Activated CD4-positive, alpha-beta T cell treated with anti-CD3 and anti-CD28 coated beads, Interleukin-2, amount 50 U/mL, for 16 hours (primary cell): ENCODE results near the gene FBXL13.
A peak's percentile ranks its signal among the peaks of the same experiment; 100 is the strongest.
"Not testable (repeated sequence)": the region's sequence is repeated elsewhere in the genome, so short reads cannot be mapped to it uniquely, and the experiment has no call there.

Experiments
- DNase-seq: peaks from one replicate; pipeline ENCODE4 v3.0.0-alpha.2; 2020

Gene FBXL13

DNA sequence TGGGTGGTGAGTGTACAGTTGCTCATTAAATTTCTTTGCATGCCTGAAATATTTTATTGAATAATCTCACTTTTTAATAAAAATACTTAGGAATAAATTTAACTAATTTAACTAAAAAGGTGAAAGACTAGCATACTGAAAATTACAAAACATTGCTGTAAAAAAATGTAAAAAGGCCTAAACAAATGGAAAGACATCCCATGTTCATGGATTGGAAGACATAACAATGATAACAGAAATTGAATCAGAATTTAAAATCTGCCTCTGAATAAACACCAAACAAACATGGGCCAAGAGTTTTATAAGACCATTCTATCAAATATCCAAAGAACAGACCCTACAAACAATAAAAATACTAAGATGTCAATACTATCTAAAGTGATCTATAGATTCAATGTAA is 94.9 kb downstream of the FBXL13 start:
- DNase-seq = no peak

DNA sequence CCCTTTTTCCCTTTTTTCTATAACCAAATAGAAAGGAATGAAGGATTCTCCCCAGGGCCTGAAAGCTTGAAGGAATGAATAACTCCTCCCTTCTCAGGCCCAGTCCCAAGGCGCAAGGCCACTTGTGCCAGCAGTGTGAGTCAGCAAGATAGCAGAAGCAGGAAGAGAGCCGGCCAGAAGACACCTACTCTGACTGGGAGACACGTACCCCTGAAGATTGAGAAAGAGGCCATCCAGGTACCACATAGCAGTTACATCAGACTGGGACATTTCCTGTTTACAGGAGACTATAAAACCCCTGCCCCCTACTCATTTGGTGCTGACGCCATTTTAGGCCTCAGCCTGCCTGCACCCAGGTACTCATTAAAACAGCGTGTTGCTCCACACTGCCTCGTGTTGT is 96.3 kb downstream of the FBXL13 start:
- DNase-seq = no peak

DNA sequence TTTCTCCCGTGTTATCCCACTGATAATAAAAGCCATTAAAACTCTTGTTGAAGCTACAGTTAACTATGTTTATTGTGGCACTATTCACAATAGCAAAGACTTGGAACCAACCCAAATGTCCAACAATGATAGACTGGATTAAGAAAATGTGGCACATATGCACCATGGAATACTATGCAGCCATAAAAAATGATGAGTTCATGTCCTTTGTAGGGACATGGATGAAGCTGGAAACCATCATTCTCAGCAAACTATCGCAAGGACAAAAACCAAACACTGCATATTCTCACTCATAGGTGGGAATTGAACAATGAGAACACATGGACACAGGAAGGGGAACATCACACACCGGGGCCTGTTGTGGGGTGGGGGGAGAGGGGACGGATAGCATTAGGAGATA is 97.0 kb downstream of the FBXL13 start:
- not testable (repeated sequence) for DNase-seq

DNA sequence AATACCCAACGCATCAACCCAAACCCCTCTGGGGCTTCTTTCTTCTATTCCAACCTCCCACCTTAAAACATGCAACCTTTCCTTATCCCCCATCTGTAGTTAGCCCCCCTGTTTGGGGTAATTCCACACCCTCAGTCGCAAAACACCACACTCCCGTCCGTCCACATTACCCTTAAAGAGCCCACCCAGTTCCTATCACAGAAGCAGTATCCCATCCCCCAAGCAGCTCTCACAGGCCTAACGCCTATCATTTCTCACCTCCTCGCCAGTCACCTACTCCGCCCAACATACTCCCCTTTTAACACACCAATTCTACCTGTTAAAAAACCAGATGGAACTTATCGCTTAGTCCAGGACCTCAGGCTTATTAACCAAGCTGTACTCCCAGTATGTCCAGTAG is 98.1 kb downstream of the FBXL13 start:
- DNase-seq = no peak

DNA sequence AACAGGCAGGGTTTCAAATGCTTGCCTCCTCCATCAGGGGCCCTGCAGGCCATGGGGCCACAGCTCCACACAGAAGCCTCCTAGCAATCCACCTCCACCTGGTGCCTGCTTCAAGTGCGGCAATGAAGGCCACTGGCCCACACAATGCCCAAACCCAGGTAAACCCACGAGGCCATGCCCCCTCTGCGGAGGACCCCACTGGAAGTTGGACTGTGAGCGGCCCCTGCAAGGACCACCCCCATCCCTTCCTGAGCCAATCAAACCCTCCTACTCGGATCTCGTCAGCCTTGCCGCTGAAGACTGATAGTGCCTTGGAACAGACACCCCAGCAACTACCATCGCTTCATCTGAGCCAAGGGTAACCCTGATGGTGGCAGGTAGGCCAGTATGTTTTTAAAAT is 98.7 kb downstream of the FBXL13 start:
- no peak for DNase-seq

DNA sequence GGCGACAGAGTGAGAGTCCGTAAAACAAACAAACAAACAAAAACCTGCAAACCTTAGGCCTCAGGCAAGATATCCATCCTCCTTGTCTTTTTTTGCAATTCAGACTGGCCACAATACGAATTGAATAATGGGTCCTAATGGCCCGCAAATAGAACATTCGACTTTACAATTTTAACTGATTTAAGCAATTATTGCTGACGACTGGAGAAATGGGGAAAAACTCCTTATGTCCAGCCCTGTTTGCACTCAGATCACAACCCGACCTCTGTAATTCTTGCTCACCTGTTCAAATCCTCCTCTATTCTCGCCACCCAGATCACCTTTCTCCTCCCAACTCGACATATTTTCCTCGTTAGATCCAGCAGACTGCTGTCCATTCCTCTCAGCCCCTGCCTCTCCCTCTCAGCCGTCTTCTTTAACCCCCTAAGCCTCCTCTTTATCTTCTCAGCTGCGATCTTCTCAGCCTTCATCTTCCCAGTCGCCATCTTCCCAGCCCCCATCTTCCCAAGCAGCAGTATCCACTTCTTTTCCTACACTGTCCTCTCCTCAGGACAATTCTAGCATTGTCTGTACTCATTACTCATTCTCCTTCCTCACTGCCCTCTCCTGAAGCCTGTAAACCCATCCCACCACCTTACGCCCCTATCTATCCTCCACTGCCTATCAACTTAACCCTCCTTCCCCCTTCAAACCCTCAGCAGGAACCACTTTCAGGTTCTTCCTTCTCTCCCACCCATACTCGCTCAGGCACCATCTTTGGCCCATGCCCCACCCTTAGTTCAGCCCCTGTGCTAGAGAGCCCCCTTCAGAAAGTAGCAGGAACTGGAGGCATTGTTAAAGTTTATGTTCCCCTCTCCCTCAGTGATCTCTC is 100.0 kb downstream of the FBXL13 start:
- no peak for DNase-seq

DNA sequence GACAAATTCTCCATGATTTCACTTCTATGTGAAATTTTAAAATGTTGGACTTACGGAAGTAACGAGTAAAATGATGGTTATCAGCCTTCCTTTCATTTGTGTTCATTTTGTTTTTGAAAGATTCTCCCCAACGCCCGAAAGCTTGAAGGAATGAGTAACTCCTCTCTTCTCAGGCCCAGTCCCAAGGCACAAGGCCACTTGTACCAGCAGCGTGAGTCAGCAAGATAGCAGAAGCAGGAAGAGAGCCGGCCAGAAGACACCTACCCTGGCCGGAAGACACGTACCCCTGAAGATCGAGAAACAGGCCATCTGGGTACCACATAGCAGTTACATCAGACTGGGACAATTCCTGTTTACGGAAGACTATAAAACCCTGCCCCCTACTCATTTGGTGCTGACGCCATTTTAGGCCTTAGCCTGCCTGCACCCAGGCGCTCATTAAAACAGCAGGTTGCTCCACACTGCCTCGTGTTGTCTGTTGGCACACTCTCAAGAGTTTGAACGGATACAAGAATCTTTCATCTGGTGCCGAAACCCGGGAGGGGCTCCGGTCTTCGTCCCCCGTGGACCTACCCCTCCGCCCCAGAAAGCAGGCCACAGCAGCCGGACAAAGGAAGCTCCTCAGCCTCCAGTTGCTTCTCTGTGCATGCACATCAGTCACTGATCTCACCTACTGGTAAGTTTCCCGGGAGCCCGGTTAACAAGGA is 101.3 kb downstream of the FBXL13 start:
- no peak for DNase-seq

DNA sequence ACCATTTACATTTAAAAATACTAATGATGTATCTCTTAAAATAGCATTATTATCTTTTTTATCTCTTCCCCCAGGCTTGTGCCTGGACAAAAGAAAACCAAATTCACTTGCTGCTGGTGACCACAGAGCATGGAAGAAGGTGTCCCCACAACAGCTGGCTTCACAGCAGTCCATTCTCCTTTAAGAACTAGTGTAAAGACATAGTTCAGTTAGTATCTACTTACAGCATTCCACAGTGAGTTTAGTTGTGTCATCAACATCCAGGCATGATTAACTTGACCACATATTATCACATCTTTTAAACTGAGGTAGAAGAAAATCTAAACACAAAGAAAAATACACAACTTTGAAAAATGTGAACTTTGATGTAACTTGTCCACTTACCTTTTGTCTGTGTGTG is 106.8 kb downstream of the FBXL13 start:
- no peak for DNase-seq

DNA sequence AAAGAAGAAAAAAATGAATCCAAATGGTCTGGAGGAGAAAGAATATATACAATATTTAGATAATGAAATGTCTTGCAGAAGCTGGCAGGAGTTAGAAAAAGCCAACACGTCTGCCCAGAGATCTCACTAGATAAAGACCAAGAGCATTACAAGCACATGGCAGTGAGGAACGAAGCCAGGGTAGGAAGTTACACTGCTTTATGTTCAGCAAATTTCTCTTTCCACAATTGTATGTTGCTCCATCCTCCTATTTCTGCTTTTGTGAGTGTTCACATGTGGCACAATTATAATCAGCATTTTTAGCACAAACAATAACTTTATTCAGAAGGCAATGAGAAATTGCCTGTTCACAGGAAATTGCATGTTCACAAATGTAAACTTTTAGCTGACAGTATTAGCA is 108.1 kb downstream of the FBXL13 start:
- DNase-seq = no peak

DNA sequence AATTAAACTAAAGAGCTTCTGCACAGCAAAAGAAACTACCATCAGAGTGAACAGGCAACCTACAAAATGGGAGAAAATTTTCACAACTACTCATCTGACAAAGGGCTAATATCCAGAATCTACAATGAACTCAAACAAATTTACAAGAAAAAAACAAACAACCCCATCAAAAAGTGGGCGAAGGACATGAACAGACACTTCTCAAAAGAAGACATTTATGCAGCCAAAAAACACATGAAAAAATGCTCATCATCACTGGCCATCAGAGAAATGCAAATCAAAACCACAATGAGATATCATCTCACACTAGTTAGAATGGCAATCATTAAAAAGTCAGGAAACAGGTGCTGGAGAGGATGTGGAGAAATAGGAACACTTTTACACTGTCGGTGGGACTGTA is 112.6 kb downstream of the FBXL13 start:
- DNase-seq = not testable (repeated sequence)

DNA sequence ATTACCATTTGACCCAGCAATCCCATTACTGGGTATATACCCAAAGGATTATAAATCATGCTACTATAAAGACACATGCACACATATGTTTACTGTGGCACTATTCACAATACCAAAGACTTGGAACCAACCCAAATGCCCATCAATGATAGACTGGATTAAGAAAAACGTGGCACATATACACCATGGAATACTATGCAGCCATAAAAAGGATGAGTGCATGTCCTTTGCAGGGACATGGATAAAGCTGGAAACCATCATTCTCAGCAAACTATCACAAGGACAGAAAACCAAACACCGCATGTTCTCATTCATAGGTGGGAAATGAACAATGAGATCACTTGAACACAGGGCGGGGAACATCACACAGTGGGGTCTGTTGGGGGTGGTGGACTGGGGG is 116.6 kb downstream of the FBXL13 start:
- not testable (repeated sequence) for DNase-seq

DNA sequence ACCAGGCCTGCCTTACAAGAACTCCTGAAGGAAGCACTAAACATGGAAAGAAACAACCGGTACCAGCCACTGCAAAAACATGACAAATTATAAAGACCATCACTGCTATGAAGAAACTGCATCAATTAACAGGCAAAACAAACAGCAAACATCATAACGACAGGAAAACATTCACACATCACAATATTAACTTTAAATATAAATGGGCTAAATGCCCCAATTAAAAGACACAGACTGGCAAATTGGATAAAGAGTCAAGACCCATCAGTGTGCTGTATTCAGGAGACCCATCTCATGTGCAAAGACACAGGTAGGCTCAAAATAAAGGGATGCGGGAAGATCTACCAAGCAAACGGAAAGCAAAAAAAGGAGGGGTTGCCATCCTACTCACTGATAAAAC is 120.2 kb downstream of the FBXL13 start:
- DNase-seq = not testable (repeated sequence)

DNA sequence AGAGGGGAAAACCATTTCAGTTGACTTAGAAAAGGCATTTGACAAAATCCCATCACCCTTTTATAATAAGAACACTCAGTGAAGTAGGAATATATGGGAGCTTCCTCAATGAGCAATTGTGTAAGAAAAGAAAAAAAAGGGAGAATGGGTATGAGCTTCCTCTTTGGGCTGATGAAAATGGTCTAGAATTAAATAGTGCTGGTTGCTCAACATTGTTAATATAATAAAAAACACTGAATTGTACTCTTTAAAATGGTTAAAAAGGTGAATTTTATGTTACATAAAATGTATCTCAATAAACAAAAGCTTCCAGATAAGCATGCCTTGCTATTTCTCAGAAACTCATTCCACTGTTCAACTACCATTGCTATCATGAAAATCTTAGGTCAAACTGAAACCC is 121.2 kb downstream of the FBXL13 start:
- no peak for DNase-seq

DNA sequence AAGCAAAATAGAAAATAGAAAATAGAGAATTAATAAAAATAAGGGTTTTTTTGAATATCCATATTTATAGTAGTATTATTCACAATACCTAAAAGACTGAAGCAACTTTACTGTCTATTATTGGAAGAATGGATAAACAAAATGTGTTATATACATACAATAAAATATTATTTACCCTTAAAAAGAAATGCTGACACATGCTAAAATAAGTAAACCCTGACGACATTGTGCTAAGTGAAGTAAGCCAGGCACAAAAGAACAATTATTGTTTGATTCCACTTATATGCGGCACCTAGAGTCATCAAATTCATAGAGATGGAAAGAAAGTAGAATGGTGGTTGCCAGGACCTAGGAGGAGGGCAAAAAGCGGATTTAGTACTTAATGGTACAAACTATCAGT is 122.8 kb downstream of the FBXL13 start:
- DNase-seq = no peak

DNA sequence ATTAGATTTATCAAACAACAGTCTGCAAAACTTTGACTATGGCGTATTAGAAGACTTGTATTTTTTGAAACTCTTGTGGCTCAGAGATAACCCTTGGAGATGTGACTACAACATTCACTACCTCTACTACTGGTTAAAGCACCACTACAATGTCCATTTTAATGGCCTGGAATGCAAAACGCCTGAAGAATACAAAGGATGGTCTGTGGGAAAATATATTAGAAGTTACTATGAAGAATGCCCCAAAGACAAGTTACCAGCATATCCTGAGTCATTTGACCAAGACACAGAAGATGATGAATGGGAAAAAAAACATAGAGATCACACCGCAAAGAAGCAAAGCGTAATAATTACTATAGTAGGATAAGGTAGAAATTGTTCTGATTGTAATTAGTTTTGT is 130.4 kb downstream of the FBXL13 start:
- no peak for DNase-seq

DNA sequence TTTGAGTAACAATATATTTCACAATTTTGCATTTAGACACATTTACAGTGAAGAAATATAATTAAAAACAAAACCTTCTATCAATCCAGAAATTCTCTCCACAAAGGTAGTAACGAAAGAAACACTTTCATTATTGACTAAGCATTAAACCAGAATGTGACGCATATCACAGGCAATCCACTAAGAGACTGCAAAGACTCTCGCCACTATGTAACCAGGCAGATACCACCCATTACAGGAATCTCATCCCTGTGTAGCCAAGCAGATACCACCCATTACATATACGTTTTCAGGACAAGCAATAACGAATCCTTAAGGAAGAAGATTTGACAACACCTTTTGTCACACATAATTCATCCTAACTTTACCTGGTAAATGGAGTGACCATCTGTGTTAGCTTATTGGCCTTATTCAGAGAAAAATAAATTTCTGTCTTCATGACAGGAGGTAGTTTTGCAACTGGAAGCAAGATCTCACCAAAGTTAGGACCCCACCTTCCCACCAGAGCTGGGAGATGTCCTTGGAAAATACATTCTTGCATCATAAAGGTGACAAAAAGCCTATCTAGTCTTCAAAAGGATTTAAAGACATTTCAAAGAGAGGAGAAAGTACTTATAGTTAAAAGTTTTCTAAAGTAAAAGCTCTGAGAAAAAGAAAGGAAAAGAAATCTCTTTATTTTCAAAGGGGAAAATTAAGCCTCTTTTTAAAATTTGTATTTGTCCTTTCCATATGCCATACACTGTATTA is 131.0 kb downstream of the FBXL13 start:
- DNase-seq = peak; percentile 60

DNA sequence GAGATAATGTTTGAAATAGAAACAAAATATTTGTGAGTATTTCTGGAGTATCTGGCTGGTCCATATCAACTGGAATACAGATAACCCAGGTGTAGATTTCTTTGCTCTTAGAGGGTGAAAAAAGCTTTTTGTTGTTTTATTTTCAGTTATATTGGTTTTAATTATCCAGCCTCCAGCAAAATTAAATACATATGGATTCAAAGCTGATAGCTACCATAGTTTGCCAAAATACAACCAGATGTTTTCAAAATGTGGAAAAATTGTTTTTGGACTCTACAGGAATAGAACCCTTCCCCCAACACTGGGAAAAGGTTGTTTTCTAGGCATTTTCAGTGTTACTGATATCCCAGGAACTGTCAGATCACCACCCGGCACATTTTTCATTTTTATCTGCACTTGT is 131.7 kb downstream of the FBXL13 start:
- DNase-seq = no peak

DNA sequence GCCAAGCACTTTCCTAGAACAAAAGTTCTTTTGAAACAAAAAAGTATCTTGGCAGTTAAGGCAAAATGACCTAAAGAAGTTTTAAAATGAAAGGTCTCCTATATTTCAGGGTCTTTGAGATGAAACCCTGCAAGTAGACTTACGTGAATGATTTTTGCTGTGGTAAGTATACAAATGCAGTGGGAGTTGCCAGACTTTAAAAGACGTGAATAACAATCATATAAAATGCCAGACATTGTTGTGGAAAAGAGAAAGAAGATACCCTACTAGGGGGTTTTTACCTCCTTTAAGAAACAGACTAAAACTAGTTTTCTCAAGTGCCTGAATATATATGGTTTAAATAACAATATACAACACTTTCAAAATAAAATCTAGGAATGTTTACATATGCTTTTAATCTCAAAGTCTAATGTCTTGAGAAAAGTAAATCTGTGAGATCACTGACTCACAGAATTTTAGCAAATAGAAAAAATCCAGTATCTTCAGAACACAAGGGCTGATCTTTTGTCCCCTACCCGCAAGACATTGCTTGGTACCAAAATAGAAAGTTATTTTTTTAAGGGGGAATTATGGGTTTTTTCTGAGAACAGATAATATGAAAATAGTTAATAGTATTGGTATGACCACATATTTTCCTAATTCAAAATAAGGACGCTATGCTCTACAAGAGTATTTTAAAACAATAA is 132.3 kb downstream of the FBXL13 start:
- no peak for DNase-seq

DNA sequence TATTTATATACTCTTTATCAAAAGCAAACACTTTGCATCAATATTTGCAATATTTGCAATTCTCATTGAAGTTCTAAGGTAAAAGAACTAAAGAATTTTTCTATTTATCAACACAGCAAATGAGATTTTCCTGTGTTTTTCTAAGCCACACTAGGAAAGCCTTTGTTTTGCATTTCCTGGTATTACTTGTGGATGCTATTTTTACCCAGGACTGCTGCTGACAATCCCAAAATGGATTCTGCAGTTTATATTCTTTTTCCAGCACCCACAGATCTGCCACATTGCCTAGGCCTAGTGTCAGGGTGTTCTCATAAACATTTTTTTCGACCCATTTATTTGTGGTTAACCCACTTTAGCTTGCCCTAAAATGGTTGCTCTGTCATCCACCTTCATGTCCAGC is 135.9 kb downstream of the FBXL13 start:
- no peak for DNase-seq

DNA sequence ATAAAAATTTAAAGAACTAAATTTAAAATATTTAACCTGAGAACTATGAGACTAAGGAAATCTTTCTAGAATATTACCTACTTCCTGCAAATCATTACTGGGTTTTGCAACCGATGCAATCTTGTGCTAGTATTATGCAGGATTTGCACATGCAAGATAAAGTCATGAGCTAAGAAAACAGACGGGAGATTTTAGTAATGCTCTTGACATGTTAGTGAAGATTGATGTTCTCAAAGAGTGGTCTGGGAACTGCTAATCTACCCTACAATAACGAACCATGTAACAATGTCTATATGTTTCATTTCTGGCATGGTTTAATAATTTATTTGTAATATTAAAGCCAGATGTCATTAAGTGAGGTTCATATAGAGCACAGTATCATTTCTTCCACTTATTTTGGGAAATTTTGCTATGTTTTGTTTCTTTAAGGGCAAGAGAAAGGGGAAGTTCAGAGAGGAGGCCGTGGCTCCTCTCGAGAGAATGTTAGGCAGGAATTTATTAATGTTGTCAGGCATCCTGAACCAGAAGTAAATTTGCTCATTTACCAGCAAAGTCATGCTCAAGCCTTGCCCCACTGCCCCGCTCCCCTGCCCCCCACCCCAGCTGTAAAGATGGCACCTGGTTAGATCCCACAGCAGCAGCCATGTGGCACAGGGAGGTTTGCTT is 139.0 kb downstream of the FBXL13 start:
- no peak for DNase-seq

DNA sequence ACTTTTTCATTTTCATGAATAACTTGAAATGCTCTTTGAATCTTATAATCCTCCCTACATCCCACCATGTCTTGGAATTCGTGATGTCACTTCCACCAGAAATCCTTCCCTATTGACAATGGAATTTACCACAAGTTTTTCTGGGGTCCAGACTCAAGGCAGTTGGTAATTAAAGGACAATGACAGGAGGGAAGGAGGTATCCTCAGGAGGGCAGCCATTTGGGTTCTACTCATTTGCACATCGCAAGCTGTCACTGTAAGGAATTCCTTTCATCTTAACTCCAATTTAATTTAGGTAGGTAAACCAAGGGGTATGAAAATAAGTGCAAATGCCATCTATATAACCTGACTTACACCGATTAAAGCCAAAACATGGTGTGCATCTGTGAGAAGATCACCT is 139.9 kb downstream of the FBXL13 start:
- DNase-seq = no peak

DNA sequence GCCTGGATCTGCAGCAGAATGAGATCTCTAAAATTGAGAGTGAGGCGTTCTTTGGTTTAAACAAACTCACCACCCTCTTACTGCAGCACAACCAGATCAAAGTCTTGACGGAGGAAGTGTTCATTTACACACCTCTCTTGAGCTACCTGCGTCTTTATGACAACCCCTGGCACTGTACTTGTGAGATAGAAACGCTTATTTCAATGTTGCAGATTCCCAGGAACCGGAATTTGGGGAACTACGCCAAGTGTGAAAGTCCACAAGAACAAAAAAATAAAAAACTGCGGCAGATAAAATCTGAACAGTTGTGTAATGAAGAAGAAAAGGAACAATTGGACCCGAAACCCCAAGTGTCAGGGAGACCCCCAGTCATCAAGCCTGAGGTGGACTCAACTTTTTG is 140.4 kb downstream of the FBXL13 start:
- DNase-seq = no peak

DNA sequence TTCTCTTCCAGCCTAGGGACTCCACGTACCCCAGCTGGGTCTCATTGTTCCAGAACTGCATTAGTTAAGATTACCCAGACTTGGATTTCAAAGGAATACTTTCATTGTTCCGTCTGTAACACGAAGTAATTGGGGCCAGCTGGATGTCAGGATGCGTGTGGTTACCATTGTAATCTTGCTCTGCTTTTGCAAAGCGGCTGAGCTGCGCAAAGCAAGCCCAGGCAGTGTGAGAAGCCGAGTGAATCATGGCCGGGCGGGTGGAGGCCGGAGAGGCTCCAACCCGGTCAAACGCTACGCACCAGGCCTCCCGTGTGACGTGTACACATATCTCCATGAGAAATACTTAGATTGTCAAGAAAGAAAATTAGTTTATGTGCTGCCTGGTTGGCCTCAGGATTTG is 140.8 kb downstream of the FBXL13 start:
- DNase-seq = no peak
